ENCODE data around the gene SLC9A9. TPM values are rescaled to one million over a fixed set of nuclear protein-coding genes. Genes with fewer than 3 reads are reported as not detected.

SLC9A9 gene
- total and polyA plus RNA-seq, 4 donors, result 3.3 to 15.0 (median 6.1) TPM

DNA sequence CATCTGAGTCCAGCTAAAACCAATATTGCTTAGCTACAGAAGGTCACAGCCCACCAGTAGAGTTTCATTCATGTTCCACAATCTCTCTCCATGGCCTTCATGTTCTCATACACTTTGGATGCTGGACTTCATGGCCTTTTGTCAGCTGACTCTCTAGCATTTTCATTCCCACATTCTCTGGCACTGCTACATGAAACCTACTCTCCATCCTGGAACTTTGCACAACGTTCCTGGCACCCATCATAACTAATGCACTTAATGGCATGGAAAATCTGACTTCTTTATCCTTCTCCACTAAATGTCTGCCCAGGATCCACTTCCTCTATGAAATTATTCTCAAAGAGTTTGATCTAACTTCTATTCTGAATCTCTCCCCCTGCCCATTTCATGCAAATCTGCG is 56.9 kb downstream of the SLC9A9 start (continued):
- TF ChIP-seq, protein P1, sequence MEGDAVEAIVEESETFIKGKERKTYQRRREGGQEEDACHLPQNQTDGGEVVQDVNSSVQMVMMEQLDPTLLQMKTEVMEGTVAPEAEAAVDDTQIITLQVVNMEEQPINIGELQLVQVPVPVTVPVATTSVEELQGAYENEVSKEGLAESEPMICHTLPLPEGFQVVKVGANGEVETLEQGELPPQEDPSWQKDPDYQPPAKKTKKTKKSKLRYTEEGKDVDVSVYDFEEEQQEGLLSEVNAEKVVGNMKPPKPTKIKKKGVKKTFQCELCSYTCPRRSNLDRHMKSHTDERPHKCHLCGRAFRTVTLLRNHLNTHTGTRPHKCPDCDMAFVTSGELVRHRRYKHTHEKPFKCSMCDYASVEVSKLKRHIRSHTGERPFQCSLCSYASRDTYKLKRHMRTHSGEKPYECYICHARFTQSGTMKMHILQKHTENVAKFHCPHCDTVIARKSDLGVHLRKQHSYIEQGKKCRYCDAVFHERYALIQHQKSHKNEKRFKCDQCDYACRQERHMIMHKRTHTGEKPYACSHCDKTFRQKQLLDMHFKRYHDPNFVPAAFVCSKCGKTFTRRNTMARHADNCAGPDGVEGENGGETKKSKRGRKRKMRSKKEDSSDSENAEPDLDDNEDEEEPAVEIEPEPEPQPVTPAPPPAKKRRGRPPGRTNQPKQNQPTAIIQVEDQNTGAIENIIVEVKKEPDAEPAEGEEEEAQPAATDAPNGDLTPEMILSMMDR (IDR thresholded peaks at IDR 0.05; ENCODE audit: low read depth, low read length, missing input control), result no peak
- no peak for TF ChIP-seq NR2F2 (IDR thresholded peaks at IDR 0.05)

DNA sequence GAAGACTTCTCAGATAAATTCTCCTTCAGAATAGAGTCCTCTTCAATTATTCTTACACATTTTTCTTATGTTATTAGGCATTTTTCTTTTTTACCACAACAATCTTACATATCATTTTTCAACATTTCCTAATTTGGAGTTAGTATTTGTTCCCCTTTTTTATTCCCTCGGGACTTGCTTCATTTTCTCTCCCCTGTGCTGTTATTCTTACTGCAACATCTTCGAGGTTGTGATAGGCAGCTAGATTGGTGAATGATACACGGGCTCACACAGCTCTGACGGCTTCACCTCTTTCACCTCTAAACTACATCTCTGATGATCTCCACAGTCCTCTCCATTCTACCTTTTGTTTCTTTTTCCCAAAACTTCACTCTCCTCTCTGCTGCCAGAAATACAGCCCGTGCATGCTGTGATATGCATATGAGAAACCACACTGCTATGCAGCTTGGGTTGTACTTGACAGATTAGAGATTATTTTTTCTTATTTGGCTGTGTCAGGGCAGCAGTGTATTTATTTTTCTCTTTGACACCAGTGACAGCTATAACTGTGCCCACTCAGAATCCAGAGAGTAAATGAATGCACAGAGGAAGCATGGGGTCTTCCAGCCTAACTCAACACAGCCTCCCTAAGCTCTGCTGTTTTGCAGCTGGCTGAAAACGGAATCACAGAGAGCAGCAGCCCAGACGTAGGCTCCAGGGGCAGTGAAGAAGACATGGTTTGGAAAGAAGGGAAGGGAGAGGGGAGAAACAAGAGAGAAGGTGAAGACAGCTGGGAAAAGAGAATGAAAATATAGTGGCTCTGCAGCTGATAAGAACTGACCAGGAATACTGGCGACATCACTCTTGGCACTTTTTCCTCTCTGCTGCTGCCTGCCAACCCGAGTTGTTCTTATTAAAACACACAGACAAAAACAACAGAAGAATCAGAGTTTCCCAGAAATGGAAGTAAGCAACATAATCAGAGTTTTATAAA is 61.8 kb downstream of the SLC9A9 start:
- Histone ChIP-seq H3K4me3 (ENCODE audit: low read depth in 1 of 3, low read length in 3 of 3) (no peak overlapping the region), H3K9ac (ENCODE audit: low read depth in 1 of 2, low read length in 2 of 2) (no peak overlapping the region), H3K27ac (ENCODE audit: low read depth in 1 of 2, low read length in 2 of 2) (no peak overlapping the region), H3K9me3 (ENCODE audit: control insufficient read depth in 4 of 4, low read length in 3 of 4) (peaks cover 3 to 10% (median 7%) of the 10 kb centered on the region in 4 donors), H3K36me3 (ENCODE audit: control insufficient read depth in 4 of 4, insufficient read depth in 3 of 4, low read depth in 1 of 4, low read length in 3 of 4) (no peaks in the 10 kb centered on the region), H3K27me3 (ENCODE audit: control insufficient read depth in 4 of 4, insufficient read depth in 4 of 4, low read length in 3 of 4) (no peaks in the 10 kb centered on the region), H3K4me1 (ENCODE audit: control insufficient read depth in 4 of 4, insufficient read depth in 4 of 4, low read length in 3 of 4) (peaks cover 0 to 2% (median 0%) of the 10 kb centered on the region in 4 donors)
- 53% methylated on average over 9 of the region's 9 CpGs for WGBS
- TF ChIP-seq RXRA (IDR thresholded peaks at IDR 0.05) (no peak), RAD21 (IDR thresholded peaks at IDR 0.05) (no peak), SP1 (IDR thresholded peaks at IDR 0.05) (no peak), TAF1 (conservative IDR thresholded peaks at IDR 0.05) (no peak), HNF4G (IDR thresholded peaks at IDR 0.05) (no peak)
- TF ChIP-seq, protein P2, sequence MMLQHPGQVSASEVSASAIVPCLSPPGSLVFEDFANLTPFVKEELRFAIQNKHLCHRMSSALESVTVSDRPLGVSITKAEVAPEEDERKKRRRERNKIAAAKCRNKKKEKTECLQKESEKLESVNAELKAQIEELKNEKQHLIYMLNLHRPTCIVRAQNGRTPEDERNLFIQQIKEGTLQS (IDR thresholded peaks at IDR 0.05), result no peak
- no peak for DNase-seq (ENCODE audit: low spot score)

DNA sequence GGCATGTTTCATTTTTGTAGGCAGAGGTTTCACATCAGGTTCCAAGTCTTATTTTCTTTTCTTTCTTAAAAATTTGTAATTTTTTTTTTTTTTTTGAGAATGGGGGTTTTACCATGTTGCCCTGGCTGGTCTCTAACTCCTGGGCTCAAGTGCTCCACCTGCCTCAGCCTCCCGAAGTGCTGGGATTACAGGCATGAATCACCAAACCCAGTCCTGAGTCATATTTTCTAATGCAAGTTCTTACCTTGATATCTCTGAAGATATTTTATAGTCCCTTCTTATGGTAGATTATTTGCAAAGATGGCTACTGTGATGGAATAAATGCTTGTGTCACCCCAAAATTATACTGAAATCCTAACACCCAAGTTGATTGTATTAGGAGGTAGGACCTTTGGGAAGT is 63.8 kb downstream of the SLC9A9 start:
- no peak for DNase-seq (ENCODE audit: low spot score)
- Histone ChIP-seq H3K9ac (ENCODE audit: low read depth in 1 of 2, low read length in 2 of 2) (no peak overlapping the region), H3K4me3 (ENCODE audit: low read depth in 1 of 3, low read length in 3 of 3) (no peak overlapping the region), H3K27me3 (ENCODE audit: control insufficient read depth in 4 of 4, insufficient read depth in 4 of 4, low read length in 3 of 4) (no peaks in the 10 kb centered on the region), H3K36me3 (ENCODE audit: control insufficient read depth in 4 of 4, insufficient read depth in 3 of 4, low read depth in 1 of 4, low read length in 3 of 4) (no peaks in the 10 kb centered on the region), H3K9me3 (ENCODE audit: control insufficient read depth in 4 of 4, low read length in 3 of 4) (peaks cover under 1 to 4% (median 3%) of the 10 kb centered on the region in 4 donors), H3K4me1 (ENCODE audit: control insufficient read depth in 4 of 4, insufficient read depth in 4 of 4, low read length in 3 of 4) (peaks cover 0 to 2% (median 0%) of the 10 kb centered on the region in 4 donors), H3K27ac (ENCODE audit: low read depth in 1 of 2, low read length in 2 of 2) (no peak overlapping the region)
- TF ChIP-seq YY1 (IDR thresholded peaks at IDR 0.05), result no peak
- TF ChIP-seq FOXA2 (IDR thresholded peaks at IDR 0.05), result no peak
- TF ChIP-seq SP1 (IDR thresholded peaks at IDR 0.05), result no peak
- TF ChIP-seq HNF4A (conservative IDR thresholded peaks at IDR 0.05), result no peak
- no peak for TF ChIP-seq RXRA (IDR thresholded peaks at IDR 0.05)
- TF ChIP-seq, protein P3, sequence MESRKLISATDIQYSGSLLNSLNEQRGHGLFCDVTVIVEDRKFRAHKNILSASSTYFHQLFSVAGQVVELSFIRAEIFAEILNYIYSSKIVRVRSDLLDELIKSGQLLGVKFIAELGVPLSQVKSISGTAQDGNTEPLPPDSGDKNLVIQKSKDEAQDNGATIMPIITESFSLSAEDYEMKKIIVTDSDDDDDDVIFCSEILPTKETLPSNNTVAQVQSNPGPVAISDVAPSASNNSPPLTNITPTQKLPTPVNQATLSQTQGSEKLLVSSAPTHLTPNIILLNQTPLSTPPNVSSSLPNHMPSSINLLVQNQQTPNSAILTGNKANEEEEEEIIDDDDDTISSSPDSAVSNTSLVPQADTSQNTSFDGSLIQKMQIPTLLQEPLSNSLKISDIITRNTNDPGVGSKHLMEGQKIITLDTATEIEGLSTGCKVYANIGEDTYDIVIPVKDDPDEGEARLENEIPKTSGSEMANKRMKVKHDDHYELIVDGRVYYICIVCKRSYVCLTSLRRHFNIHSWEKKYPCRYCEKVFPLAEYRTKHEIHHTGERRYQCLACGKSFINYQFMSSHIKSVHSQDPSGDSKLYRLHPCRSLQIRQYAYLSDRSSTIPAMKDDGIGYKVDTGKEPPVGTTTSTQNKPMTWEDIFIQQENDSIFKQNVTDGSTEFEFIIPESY (IDR thresholded peaks at IDR 0.05), result no peak
- TF ChIP-seq TAF1 (conservative IDR thresholded peaks at IDR 0.05), result no peak
- no peak for TF ChIP-seq RAD21 (IDR thresholded peaks at IDR 0.05)
- no peak for TF ChIP-seq HNF4G (IDR thresholded peaks at IDR 0.05)
- TF ChIP-seq, protein P4, sequence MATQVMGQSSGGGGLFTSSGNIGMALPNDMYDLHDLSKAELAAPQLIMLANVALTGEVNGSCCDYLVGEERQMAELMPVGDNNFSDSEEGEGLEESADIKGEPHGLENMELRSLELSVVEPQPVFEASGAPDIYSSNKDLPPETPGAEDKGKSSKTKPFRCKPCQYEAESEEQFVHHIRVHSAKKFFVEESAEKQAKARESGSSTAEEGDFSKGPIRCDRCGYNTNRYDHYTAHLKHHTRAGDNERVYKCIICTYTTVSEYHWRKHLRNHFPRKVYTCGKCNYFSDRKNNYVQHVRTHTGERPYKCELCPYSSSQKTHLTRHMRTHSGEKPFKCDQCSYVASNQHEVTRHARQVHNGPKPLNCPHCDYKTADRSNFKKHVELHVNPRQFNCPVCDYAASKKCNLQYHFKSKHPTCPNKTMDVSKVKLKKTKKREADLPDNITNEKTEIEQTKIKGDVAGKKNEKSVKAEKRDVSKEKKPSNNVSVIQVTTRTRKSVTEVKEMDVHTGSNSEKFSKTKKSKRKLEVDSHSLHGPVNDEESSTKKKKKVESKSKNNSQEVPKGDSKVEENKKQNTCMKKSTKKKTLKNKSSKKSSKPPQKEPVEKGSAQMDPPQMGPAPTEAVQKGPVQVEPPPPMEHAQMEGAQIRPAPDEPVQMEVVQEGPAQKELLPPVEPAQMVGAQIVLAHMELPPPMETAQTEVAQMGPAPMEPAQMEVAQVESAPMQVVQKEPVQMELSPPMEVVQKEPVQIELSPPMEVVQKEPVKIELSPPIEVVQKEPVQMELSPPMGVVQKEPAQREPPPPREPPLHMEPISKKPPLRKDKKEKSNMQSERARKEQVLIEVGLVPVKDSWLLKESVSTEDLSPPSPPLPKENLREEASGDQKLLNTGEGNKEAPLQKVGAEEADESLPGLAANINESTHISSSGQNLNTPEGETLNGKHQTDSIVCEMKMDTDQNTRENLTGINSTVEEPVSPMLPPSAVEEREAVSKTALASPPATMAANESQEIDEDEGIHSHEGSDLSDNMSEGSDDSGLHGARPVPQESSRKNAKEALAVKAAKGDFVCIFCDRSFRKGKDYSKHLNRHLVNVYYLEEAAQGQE (IDR thresholded peaks at IDR 0.05), result no peak
- TF ChIP-seq NR2F2 (IDR thresholded peaks at IDR 0.05), result no peak
- TF ChIP-seq JUND (IDR thresholded peaks at IDR 0.05), result no peak
- WGBS, result 89% methylated on average over 1 of the region's 1 CpG
